Ureter (tissue), 1 donor: ENCODE measurements around the gene UBE2Q1. TPM values are rescaled to one million over a fixed set of nuclear protein-coding genes. Genes with fewer than 3 reads are reported as not detected.

Source experiments
- DNase-seq: peaks from one replicate; pipeline ENCODE4 v3.0.0-alpha.2; 2020; ENCODE audit warnings: low spot score
- total RNA-seq: library from RNA; stranded (reverse); gene quantifications from one replicate; pipeline ENCODE4 v1.2.4, GENCODE V29; 2023
- donor health status: DM: yes; HTN: yes; CAD: no.

UBE2Q1 gene
- total RNA-seq, 1 donor from 2014 or later, result 68.9 TPM

DNA sequence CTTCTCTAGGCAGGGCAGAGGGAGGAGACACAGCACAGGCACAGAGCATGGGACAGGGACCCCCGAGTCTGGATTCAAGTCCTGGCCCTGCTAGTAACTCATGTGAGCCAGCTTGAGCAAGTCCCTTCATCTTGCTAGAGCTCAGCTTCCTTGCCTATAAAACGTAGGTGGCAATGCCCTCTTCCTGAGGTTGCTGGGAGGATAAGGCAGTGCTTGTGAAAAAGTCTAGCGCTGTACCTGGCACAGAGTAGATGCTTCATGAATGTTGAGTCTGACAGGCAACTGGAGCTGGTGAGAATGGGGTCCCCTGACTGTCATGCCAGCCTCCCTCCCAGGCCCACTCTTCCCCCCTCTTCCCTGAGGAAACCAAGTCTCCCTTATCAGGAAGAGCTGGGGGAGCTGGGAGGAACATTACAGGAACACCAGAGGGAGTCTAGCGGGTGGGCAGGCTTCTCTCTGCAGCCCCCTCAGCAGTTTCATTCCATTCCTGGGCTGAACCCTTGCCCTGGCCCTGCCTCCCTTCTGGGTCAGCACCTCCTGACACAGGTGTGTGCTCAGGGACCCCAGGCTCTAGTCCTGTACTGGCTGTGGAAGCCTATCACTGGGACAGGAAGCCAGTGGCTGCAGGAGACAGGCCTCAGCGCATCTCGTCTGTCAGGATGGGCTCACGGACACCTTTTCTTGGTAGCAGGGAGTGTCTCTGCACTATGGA lies 19.0 kb upstream of the UBE2Q1 start:
- no peak for DNase-seq

DNA sequence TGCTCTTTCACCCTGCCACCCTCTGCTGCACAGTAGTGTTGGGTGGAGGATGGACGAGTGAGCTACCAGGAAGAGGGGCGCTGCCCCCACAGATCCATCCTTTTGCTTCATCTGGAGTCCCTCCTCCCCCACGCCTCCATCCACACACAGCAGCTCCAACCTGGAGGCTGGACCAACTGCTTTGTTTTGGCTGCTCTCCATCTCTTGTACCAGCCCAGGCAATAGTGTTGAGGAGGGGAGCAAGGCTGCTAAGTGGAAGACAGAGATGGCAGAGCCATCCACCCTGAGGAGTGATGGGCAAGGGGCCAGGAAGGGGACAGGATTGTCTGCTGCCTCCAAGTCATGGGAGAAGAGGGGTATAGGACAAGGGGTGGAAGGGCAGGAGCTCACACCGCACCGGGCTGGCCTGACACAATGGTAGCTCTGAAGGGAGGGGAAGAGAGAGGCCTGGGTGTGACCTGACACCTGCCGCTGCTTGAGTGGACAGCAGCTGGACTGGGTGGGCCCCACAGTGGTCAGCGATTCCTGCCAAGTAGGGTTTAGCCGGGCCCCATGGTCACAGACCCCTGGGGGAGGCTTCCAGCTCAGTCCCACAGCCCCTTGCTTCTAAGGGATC lies 17.6 kb upstream of the UBE2Q1 start:
- no peak for DNase-seq

DNA sequence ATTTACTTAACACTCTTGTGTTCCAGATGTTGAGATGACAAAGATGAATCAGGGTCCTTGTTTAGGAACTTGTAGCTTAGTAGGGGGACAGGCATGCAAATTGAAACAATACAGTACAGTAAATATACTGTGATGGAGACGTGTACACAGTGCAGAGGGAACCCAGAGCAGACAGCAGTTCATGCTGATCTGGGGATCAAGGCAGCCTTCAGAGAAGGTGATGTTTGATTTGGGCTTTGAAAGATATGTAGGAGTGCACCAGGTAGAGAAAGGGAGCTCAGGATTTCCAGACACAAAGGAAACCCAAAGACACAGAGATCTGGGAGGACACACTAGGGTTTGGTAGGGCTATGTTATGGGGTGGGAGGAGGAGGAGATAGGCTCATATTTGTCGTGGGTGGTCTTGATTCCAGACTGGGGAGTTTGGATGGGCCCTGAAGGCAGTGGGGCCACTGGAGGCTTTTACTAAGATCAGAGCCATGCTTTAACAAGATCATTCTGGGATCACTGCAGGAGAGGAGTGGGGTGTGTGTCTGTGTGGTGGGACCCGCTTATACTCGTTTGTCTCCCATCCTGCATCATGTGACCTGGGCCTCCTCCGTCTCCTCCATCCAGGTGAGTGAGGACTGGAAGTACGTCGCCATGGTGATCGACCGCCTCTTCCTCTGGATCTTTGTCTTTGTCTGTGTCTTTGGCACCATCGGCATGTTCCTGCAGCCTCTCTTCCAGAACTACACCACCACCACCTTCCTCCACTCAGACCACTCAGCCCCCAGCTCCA lies 16.9 kb upstream of the UBE2Q1 start:
- DNase-seq, result no peak

DNA sequence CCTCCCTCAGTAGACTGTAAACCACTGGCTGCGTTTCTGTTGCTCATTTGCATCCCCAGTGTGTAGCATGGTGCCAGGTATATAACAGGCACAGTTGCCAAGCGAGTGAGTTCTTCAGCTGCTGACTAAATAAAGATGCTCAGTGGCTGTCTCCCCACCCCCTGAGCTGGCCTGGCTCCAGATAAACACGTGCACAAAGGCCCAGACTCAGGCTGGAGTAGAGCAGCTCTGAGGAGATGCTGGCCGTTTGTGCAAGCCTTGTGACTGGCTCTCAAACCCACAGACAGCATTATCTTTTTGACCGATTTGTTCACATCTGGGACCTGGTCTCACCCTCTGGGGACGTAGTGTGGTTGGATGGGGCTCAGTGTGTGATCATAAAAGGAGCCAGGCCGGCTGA lies 16.3 kb upstream of the UBE2Q1 start:
- DNase-seq, result no peak

DNA sequence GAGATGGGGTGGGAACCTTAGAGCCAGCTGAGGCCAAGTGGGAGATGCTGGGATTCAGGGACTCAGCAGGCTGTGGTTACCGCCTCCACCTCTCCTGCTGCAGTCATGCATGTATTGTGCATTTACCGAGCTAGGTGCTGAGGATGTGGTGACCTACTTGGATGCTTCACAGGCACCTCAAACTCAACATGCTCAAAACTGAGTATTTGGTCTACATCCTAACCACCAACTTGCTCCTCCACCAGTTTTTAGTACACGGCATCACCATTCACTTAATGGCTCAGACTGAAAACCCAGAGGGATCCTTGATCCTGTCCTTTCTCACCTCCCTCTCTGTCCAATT lies 14.7 kb upstream of the UBE2Q1 start:
- DNase-seq, result no peak

DNA sequence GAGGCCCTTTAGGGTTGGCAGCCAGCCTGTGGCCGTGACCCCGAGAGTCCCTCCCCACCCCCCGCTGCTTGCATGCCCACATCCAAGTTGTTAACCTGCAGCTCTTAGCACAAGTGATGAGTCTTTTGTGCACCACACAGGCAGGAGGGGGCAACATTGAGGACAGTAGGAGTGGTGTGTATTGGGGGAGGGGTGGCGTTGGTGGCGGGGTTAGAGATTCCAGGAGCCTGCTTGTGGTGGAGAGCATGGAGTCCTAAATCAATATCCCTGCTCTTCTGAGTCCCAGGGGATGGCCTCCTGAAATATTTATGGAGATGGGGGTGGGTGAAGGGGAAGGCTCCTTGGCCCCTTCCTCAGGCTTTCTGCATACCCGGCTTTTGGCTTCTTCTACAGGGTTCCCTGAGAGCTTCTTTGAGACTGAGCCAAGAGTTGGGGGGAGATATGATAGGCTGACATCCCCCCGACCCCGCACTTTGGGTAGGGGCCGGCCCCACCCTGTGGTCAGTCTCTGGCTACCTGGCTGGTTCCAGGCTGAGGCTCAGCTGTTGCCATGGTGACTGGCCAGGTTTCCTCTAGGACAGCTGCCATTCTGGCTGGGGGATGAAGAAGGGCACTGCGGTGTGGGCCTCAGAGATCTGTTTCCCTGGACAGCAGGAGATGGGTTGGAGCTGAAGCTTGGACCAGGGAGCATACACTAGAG lies 14.2 kb upstream of the UBE2Q1 start:
- no peak for DNase-seq

DNA sequence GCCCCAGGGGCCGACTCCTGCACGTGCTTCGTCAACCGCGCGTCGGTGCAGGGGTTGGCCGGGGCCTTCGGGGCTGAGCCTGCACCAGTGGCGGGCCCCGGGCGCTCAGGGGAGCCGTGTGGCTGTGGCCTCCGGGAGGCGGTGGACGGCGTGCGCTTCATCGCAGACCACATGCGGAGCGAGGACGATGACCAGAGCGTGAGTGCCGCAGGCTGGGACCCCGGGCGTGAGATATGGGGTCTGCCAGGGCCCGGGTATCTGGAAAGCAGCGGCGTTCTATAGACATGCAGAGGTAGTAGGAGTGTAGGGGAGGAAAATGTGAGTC lies 13.5 kb upstream of the UBE2Q1 start:
- DNase-seq, result no peak

DNA sequence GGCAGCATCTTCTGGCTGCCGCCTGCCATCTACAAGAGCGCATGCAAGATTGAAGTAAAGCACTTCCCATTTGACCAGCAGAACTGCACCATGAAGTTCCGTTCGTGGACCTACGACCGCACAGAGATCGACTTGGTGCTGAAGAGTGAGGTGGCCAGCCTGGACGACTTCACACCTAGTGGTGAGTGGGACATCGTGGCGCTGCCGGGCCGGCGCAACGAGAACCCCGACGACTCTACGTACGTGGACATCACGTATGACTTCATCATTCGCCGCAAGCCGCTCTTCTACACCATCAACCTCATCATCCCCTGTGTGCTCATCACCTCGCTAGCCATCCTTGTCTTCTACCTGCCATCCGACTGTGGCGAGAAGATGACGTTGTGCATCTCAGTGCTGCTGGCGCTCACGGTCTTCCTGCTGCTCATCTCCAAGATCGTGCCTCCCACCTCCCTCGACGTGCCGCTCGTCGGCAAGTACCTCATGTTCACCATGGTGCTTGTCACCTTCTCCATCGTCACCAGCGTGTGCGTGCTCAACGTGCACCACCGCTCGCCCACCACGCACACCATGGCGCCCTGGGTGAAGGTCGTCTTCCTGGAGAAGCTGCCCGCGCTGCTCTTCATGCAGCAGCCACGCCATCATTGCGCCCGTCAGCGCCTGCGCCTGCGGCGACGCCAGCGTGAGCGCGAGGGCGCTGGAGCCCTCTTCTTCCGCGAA lies 12.9 kb upstream of the UBE2Q1 start:
- no peak for DNase-seq

DNA sequence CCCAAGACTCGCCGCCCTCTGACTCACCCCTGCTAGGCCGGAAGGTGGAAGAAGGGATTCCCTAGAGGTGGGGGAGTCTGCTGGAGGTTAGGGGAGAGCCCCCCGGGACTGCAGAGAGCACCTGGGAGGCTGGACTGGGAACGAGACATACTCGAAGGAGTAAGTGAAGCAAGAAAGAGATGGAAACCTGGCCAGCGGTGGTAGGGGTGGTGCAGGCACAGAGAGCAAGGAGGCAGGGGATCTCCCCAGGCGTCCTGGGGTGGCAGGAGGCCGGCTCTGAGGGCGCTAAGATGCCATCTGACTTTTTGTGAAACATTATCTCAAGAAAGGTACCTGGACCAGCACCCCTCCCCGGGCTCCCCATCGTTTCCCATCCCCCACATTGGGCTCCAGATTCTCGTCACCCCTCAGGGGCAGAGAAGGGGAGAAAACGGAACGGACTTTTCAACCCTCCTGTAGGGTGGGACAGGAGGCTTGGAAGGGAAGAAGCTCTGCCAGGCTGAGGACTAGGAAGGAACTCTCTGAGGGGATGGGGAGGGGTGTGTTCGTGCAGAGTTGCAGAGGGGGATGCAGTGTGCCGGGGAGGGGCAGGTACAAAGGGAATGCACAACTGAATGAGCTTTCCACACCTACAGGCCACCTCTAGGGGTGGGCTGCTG lies 9.8 kb upstream of the UBE2Q1 start:
- DNase-seq, result no peak

DNA sequence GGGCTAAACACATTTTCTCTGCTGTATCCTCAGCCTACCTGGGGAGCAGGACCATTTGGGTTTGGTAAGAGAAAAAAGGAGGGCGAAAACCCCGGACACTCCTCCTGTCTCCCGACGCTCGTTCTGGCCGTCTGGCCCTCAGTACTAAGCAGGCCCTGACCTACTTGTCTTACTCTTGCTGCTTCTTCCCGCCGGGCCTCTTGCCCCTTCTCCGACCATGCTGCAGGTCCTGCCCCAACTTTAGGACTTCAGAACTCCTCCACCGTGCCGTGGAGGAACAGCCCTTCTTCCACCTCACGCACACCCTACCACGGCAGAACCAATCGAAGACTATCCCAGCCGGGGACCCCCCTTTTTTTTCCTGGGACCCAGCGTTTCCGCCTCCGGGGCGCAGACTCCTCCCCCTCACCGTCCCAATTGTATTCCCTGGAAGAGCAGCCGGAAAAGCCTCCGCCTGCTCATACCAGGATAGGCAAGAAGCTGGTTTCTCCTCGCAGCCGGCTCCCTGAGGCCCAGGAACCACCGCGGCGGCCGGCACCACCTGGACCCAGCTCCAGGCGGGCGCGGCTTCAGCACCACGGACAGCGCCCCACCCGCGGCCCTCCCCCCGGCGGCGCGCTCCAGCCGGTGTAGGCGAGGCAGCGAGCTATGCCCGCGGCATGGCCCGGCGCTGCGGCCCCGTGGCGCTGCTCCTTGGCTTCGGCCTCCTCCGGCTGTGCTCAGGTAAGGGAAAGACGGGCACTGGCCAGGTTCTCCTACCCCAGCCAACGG lies 9.1 kb upstream of the UBE2Q1 start, which contains the start of gene CHRNB2:
Gene CHRNB2 (plus strand): TSS at position 393 of the 771 bp plus-strand sequence. CDS start 267 bp downstream, at position 660.
- no peak for DNase-seq

DNA sequence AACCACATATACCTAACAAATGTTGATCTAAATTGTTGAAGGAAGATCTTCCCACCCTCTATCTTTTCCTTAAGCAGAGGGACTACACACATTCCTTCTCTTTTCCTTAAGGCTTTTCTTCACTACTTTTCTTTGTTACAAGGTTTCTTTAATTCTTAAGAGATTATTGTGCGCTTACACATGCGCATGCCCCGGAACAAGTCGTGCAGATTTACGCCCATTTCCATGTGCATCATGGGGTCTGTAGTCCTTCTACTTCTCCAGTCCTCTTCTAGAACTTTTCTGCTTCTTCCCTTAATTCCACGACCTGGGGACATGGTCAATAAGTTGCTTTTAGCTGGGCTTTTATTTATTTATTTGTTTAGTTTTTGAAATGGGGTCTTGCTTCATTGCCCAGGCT lies 7.4 kb upstream of the UBE2Q1 start:
- no peak for DNase-seq

DNA sequence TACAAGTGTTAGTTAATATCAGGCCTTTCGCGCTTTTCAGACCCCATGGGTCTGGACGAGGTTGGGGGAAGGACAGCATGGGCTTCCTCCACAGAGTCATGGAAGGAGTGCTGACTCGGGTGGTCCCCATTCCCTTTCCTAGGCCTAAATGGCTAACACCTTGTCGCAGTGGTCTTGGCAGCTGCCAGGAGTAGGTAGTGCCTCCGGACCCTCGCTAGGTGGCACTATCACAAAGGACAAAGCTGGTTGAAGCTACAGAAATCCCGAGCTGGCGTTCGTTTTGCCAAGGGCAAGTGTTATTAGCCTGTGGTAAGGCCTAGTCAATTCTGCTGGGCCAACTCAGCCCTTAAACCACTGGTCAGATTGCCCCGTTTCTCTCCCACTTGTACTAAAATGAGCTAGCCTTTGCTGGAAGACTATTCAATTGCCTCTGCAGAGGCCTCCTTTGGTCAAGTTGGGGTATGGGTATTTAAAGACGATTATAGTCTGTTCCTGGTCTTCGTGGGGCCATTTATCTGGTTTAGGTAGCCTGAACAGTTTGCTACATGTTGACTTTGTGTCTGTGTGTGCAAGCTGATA lies 1.1 kb upstream of the UBE2Q1 start:
- peak; percentile 92 for DNase-seq

DNA sequence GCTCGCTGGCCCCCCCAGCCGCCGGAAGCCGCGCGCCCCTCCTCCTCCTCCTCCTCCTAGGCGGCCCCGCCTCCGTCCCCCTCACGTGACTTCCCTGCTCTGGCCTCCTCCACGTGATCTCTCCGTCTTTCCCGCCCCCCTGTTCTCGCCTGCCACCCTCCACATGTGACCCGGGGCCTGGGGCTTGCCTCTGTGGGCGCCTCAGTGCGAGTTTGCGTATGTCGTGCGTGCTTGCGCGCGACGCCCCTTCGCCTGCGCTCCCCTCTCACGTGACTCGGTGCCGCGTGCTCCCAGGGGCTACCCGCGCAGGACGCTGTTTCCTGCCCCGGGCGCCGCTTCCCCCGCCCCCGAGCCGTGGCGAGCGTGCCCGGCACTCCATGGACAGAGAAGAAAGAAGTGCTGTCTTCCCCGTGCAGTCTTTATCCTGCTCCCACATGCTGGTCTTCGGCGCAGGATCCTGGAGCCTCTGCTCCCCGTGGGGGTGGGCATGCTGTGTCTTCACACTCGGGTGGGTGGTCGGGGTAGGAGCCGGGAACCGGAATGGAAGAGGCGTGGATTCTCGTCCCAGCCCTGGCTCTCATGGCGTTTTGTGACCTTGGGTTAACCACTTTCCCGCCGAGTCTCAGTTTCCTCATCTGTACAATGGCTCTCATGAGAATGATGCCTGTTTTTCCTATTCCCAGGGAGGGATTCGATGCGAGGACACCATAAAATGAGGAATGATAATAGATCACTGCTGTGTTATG lies 431 bp upstream of the UBE2Q1 start:
- peak; percentile 100 for DNase-seq

DNA sequence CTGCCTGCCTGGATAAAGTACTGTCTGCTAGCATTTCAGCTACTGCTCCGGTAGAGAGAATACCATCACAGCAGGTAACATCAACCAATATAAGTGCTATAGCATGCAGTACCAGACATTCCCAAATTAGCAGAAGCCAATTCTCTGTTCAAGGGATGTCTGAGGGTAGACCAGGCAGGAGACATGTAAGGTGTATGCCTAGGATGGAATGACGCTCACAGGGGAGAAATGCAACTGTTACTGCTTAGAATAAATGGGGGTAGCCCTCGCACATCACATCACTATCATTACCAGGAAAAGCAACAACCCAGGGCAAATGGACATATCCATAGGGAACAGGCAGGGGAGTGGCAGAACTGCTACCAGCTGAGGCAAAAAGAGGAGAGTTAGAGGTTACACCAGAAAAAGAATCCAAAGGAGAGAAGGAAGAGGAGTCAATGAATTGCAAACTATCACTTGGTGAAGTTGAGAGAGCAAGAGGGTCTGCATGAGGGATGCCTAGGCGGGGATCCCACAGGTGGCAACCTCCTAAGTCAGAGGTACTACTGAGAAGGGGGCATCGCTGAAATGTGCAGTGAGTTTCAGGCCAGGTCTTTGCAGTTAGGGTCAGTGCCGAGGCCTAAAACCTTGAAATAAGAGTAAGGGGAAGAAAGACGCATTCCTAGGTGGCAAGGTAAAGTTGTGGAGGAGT lies 1.1 kb downstream of the UBE2Q1 start:
- no peak for DNase-seq

DNA sequence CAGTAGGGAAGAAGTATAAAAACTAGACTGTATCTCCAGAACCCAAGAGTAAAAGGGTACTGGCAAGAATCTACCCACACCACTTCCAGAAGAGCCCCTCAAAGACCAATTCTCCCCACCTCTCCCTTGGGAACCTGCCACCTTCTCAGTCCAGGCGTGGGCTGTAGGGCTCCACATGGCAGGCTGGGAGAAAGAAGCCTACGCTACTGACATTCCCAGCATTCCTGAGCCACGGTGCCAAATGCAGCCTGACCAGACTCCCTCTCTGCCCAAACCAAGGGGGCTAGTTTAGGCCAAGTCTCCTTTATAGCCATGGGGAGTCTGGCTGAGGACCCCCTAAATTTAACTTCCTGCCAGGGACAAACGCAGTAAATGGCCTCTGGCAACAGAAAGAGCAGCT lies 2.0 kb downstream of the UBE2Q1 start:
- no peak for DNase-seq

DNA sequence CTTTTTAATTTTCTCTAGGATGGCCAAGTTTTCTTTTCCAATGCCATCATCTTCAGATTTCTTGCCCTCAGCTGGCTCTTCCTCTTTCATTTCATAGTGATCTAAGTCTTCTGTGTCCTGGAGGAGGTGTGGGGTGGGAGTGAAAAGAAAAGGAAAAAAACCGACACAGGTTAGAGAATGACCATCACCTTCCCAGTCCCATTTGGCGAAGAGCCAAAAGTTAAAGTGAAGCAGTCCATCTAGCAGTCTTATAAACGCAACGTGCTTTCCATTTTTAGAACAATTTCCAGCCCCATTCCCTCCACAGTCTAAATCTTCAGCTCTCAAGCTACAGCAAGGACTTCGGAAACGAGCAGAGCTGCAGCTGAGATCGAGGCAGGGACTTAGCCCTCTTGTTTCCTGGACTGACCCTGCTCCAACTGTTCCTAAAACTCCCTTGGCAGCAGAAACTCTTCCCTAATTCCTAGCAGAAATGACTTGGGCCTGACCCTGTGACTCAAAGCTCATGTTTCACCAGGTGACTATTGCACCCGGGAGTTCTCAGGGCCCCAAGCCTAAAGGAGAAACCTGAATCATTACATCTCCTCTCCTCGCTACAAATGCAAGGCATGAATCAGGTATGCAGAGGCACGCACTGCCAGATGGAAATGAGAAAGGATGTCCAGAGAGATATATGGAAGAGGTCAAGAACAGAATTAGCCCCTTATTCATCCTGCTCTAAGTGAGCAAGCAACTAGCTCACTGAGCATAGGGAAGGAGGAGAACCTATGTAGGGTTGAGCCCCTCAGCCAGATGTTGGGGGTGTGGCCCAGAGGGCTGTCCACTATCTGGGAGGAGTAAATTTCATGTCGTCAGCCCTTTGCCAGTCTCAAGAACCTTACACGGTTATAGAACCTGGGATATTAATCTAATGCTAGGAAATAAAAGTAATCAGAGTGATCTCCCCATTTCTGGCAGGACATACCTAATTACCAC lies 5.1 kb downstream of the UBE2Q1 start:
- DNase-seq, result no peak

DNA sequence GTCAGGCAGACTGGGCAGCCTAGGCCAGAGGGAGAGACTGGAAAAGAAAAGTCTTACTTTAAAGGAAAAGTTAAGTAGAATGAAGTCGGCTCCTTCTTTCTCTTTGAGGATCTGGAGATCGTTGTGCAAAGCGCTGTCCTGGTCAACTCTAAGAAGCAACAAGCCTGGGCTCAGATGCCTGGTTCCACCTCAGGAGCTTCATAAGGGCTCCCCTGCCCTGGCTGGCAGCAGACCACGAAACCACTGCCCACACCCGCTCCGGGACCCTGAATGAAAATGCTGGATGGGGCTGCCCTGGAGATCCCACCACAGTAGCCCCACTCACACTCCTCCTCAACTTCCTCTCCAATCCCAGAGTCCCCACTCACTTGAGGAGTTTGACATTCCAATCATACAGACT lies 6.4 kb downstream of the UBE2Q1 start:
- no peak for DNase-seq

DNA sequence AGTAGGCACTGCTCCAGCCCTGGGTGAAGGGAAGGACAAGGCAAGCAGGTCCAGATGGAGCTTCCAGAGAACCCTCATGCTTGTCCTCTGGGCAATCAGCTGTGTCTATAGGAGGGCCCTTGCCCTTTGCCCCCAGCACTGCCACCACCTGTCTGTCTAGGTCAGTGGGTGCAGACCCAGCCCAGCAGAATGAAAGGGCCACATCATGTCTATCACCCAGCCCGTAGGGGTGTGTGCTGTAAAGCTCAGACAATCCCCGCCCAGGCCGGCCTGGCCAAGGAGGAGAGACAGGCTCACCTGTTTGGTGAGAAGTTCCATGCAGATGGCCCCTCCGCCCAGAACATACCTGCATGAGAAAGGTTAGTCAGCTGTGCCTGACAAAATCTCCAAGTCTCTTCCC lies 7.0 kb downstream of the UBE2Q1 start:
- DNase-seq, result no peak
